HCT116 (cell line): ENCODE results near the gene DPYD. TPM values are rescaled to one million over a fixed set of nuclear protein-coding genes. Genes with fewer than 3 reads are reported as not detected.

Experiments used
- ATAC-seq: fragments of 200-7000 bp; cut with Tn5 transposase; 2 replicates; pipeline ENCODE4 v1.9.1; 2020; ENCODE audit warnings: mild to moderate bottlenecking, moderate library complexity
- BruUV-seq: library from RNA; stranded (reverse); fragments of 400-500 nt; replicated peaks from 2 replicates; lab custom pipeline; 2021; lab: Mats Ljungman, UMichigan
- CTCF ChIA-PET: fragments of 300-600 bp; sonication (Branson Sonifier 250); formaldehyde crosslinking; loops from one replicate; lab custom pipeline; 2021; ENCODE audit warnings: antibody characterized with exemption; lab: Charles Lee
- POLR2A ChIA-PET: fragments of 300-600, 350-600 bp; sonication (Branson Sonifier 250); formaldehyde crosslinking; loops from one replicate; lab custom pipeline; 2021; ENCODE audit warnings: antibody characterized with exemption; lab: Charles Lee
- RAD21 ChIA-PET, 2 experiments: fragments of 300-600 bp; sonication (Branson Sonifier 250); formaldehyde crosslinking; loops; one replicate each; lab custom pipeline; 2023; ENCODE audit warnings: low total read pairs in 2 of 2; ENCODE audit not compliant: uncharacterized antibody in 2 of 2, unreplicated experiment in 2 of 2, low non-redundant PET in 1 of 2; lab: Charles Lee
- DNase-seq: peaks from one replicate; pipeline ENCODE4 v3.0.0-alpha.2; 2010; ENCODE audit warnings: low read depth, low spot score
- H2AFZ ChIP-seq: fragments of 200-600 bp; shearing (Covaris generic), sonication (generic); 2 replicates; pipeline ENCODE4 v1.6.1; 2017; ENCODE audit warnings: low read depth, mixed run types, mixed read lengths, antibody characterized with exemption, low read length; ENCODE audit not compliant: poor library complexity, severe bottlenecking
- H3K27ac ChIP-seq: 2 replicates; pipeline ENCODE4 v1.5.1; 2012; ENCODE audit warnings: low read depth, low read length
- H3K27me3 ChIP-seq: fragments of 200-600 bp; sonication (generic); 2 replicates; pipeline ENCODE4 v1.6.1; 2016; ENCODE audit warnings: mixed run types, low read length, mixed read lengths; ENCODE audit not compliant: insufficient read depth
- H3K36me3 ChIP-seq, 2 experiments: fragments of 200-500 bp in 1 of 2; fragments of 200-600 bp in 1 of 2; sonication (Bioruptor generic) in 1 of 2; sonication (generic) in 1 of 2; 2 replicates each; pipeline versions ENCODE4 v1.5.1 to v1.6.1; 2014 to 2016; ENCODE audit warnings: low read length in 2 of 2, inconsistent platforms in 1 of 2, mixed read lengths in 1 of 2, mixed run types in 1 of 2; ENCODE audit not compliant: insufficient read depth in 2 of 2, control insufficient read depth in 1 of 2
- H3K4me1 ChIP-seq, 2 experiments: fragments of 200-600 bp in 1 of 2; sonication (generic) in 1 of 2; 2 replicates each; pipeline versions ENCODE4 v1.5.1 to v1.6.1; 2012 to 2017; ENCODE audit warnings: low read length in 2 of 2, inconsistent platforms in 1 of 2, mild to moderate bottlenecking in 1 of 2, mixed read lengths in 1 of 2, mixed run types in 1 of 2, moderate library complexity in 1 of 2; ENCODE audit not compliant: insufficient read depth in 2 of 2, control insufficient read depth in 1 of 2
- H3K4me2 ChIP-seq: fragments of 200-600 bp; sonication (generic); 2 replicates; pipeline ENCODE4 v1.6.1; 2017; ENCODE audit warnings: mixed run types, low read length, mixed read lengths
- H3K4me3 ChIP-seq, 2 experiments: fragments of 200-600 bp in 1 of 2; sonication (generic) in 1 of 2; replicated peaks in 1 of 2; 2 replicates each; pipeline ENCODE4 v1.5.1; 2011 to 2016; ENCODE audit warnings: low read length in 2 of 2, control low read depth in 1 of 2, low read depth in 1 of 2, mild to moderate bottlenecking in 1 of 2, mixed read lengths in 1 of 2, mixed run types in 1 of 2
- H3K79me2 ChIP-seq: fragments of 200-600 bp; sonication (generic); 2 replicates; pipeline ENCODE4 v1.6.1; 2017; ENCODE audit warnings: mild to moderate bottlenecking, mixed run types, low read length, moderate library complexity, mixed read lengths; ENCODE audit not compliant: insufficient read depth
- H3K9ac ChIP-seq: fragments of 200-600 bp; sonication (generic); 2 replicates; pipeline ENCODE4 v1.6.1; 2016; ENCODE audit warnings: low read length, mixed read lengths
- H3K9me2 ChIP-seq: fragments of 200-600 bp; sonication (generic), shearing (Covaris generic); 2 replicates; pipeline ENCODE4 v1.6.1; 2017; ENCODE audit warnings: mixed run types, mild to moderate bottlenecking, moderate library complexity; ENCODE audit not compliant: insufficient read depth
- H3K9me3 ChIP-seq, 2 experiments: fragments of 200-500 bp in 1 of 2; fragments of 200-600 bp in 1 of 2; sonication (Bioruptor generic) in 1 of 2; sonication (generic) in 1 of 2; 2 replicates each; pipeline ENCODE4 v1.6.1; 2014 to 2017; ENCODE audit warnings: low read length in 2 of 2, mixed read lengths in 2 of 2, inconsistent platforms in 1 of 2, low read depth in 1 of 2, mild to moderate bottlenecking in 1 of 2, mixed run types in 1 of 2, moderate library complexity in 1 of 2; ENCODE audit not compliant: control insufficient read depth in 1 of 2, insufficient read depth in 1 of 2
- H4K20me1 ChIP-seq: fragments of 200-600 bp; sonication (generic), shearing (Covaris generic); 2 replicates; pipeline ENCODE4 v1.6.1; 2017; ENCODE audit warnings: mixed run types, mild to moderate bottlenecking, moderate library complexity; ENCODE audit not compliant: insufficient read depth
- ELF1 ChIP-seq: IDR thresholded peaks from 2 replicates; pipeline ENCODE4 v1.6.1; 2012; ENCODE audit warnings: low read depth, borderline replicate concordance
- EZH2 ChIP-seq: fragments of 200-600 bp; sonication (generic); IDR thresholded peaks from 2 replicates; pipeline ENCODE4 v1.6.1; 2017; ENCODE audit warnings: antibody characterized with exemption, mixed run types
- EZH2phosphoT487 ChIP-seq: fragments of 200-600 bp; IDR thresholded peaks from 2 replicates; pipeline ENCODE4 v1.6.1; 2018; ENCODE audit warnings: antibody characterized with exemption, borderline replicate concordance
- FOSL1 ChIP-seq: IDR thresholded peaks from 2 replicates; pipeline ENCODE4 v1.6.1; 2012; ENCODE audit warnings: low read depth
- JUND ChIP-seq: IDR thresholded peaks from 2 replicates; pipeline ENCODE4 v1.6.1; 2012
- MAX ChIP-seq: IDR thresholded peaks from 2 replicates; pipeline ENCODE4 v1.6.1; 2012
- POLR2A ChIP-seq: IDR thresholded peaks from 2 replicates; pipeline ENCODE4 v1.7.0; 2011; ENCODE audit warnings: borderline replicate concordance; ENCODE audit not compliant: insufficient read depth, insufficient read length; ENCODE audit errors: extremely low read depth
- POLR2AphosphoS5 ChIP-seq: IDR thresholded peaks from 2 replicates; pipeline ENCODE4 v1.6.1; 2011; ENCODE audit warnings: mild to moderate bottlenecking, low read depth, low read length, moderate library complexity
- RAD21 ChIP-seq: IDR thresholded peaks from 2 replicates; pipeline ENCODE4 v1.6.1; 2012; ENCODE audit warnings: low read depth, mild to moderate bottlenecking
- REST ChIP-seq: IDR thresholded peaks from 2 replicates; pipeline ENCODE4 v1.6.1; 2012; ENCODE audit warnings: low read depth
- SIN3A ChIP-seq: IDR thresholded peaks from 2 replicates; pipeline ENCODE4 v1.6.1; 2012; ENCODE audit warnings: low read depth
- SP1 ChIP-seq: IDR thresholded peaks from 2 replicates; pipeline ENCODE4 v1.6.1; 2012; ENCODE audit warnings: low read depth
- SRF ChIP-seq: IDR thresholded peaks from 2 replicates; pipeline ENCODE4 v1.6.1; 2012; ENCODE audit warnings: low read depth
- TCF7L2 ChIP-seq: IDR thresholded peaks from 2 replicates; pipeline ENCODE4 v1.7.0; 2011; ENCODE audit warnings: borderline replicate concordance, inconsistent platforms; ENCODE audit not compliant: insufficient read depth, insufficient read length; ENCODE audit errors: extremely low read depth
- YY1 ChIP-seq: IDR thresholded peaks from 2 replicates; pipeline ENCODE4 v1.6.1; 2011; ENCODE audit warnings: low read length, low read depth, moderate library complexity, mild to moderate bottlenecking; ENCODE audit not compliant: insufficient replicate concordance; ENCODE audit errors: extremely low read depth
- ZFX ChIP-seq: fragments of 450-650 bp; IDR thresholded peaks from 2 replicates; pipeline ENCODE4 v1.6.1; 2017
- ZNF274 ChIP-seq: fragments of 200-500 bp; sonication (Bioruptor generic); IDR thresholded peaks from 2 replicates; pipeline ENCODE4 v1.6.1; 2014; ENCODE audit warnings: mild to moderate bottlenecking, low read depth, low read length, inconsistent platforms
- intact Hi-C: fragments of 100-400 bp; cut with micrococcal nuclease; formaldehyde crosslinking; loops from 2 replicates; pipeline ENCODE4 v1.10.0; 2022
- total RNA-seq: library from RNA; stranded (reverse); gene quantifications from one replicate; pipeline ENCODE4 v1.2.1, GENCODE V29; 2021; ENCODE audit not compliant: unreplicated experiment

Gene DPYD
- total RNA-seq, 1 experiment from 2014 or later = 1.7 TPM

GRCh38 chr1:97348599-97349265 lies 572.1 kb downstream of the DPYD start:
- H3K9me3 ChIP-seq = no peaks in the 10 kb centered on the region
- intact Hi-C loops = no loop called here
- no peak for DNase-seq
- H4K20me1 ChIP-seq = no peaks in the 10 kb centered on the region
- no peak overlapping the region for H2AFZ ChIP-seq
- no peaks in the 10 kb centered on the region for H3K36me3 ChIP-seq
- BruUV-seq = no TSS peak
- no peaks in the 10 kb centered on the region for H3K79me2 ChIP-seq
- H3K27me3 ChIP-seq = no peaks in the 10 kb centered on the region
- no peaks in the 10 kb centered on the region for H3K4me1 ChIP-seq
- RAD21 ChIA-PET = interaction anchor here in 1 of 2 experiments (0.6 kb wide), 1 partner anchor 177 kb away, joined by 3 read pairs; no protein-coding TSS in a partner anchor
- H3K4me2 ChIP-seq = no peak overlapping the region
- POLR2A ChIA-PET = no interaction called here
- no peak overlapping the region for H3K27ac ChIP-seq
- no peak overlapping the region for H3K4me3 ChIP-seq
- CTCF ChIA-PET = no interaction called here
- no peak for ATAC-seq
- H3K9me2 ChIP-seq = no peaks in the 10 kb centered on the region
- TF ChIP-seq REST = no peak
- no peak for TF ChIP-seq ZFX
- no peak for TF ChIP-seq EZH2phosphoT487
- TF ChIP-seq SIN3A = no peak
- TF ChIP-seq YY1 = no peak
- TF ChIP-seq ELF1 = no peak
- no peak for TF ChIP-seq JUND
- TF ChIP-seq ZNF274 = no peak
- TF ChIP-seq SP1 = no peak
- TF ChIP-seq POLR2A = no peak
- TF ChIP-seq MAX = no peak
- no peak for TF ChIP-seq TCF7L2
- TF ChIP-seq POLR2AphosphoS5 = no peak
- no peak for TF ChIP-seq FOSL1
- TF ChIP-seq SRF = no peak
- no peak for TF ChIP-seq EZH2
- no peak for TF ChIP-seq RAD21
- TF ChIP-seq, all 23 proteins: peak for 0
- H3K9ac ChIP-seq = no peak overlapping the region
